Chondrocyte (in vitro differentiated cells): ENCODE results near the gene TRAPPC6A. TPM values are rescaled to one million over a fixed set of nuclear protein-coding genes. Genes with fewer than 3 reads are reported as not detected.

Experiments
- DNase-seq: peaks from one replicate; pipeline ENCODE4 v3.0.0; 2021; ENCODE audit warnings: mixed read lengths, low spot score
- H3K27ac Mint-ChIP-seq: one replicate; pipeline ENCODE4 v1.8.0; 2021; ENCODE audit warnings: mild to moderate bottlenecking, moderate library complexity, mixed read lengths; ENCODE audit not compliant: unreplicated experiment
- H3K27me3 Mint-ChIP-seq: 2 replicates; pipeline ENCODE4 v1.8.0; 2021; ENCODE audit warnings: low read depth, mixed read lengths
- H3K36me3 Mint-ChIP-seq: 2 replicates; pipeline ENCODE4 v1.8.0; 2021; ENCODE audit warnings: low read depth, mixed read lengths
- H3K4me1 Mint-ChIP-seq: 2 replicates; pipeline ENCODE4 v1.8.0; 2021; ENCODE audit warnings: low read depth, mild to moderate bottlenecking, mixed read lengths
- H3K4me3 Mint-ChIP-seq: one replicate; pipeline ENCODE4 v1.8.0; 2021; ENCODE audit warnings: mild to moderate bottlenecking, moderate library complexity, mixed read lengths; ENCODE audit not compliant: unreplicated experiment
- H3K9me3 Mint-ChIP-seq: 2 replicates; pipeline ENCODE4 v1.8.0; 2021; ENCODE audit warnings: low read depth, mixed read lengths
- CTCF ChIP-seq: fragments of 200-600 bp; sonication (generic); IDR thresholded peaks from 2 replicates; pipeline ENCODE4 v1.5.0; 2021; ENCODE audit warnings: antibody characterized with exemption, mild to moderate bottlenecking, moderate library complexity
- total RNA-seq: library from RNA; stranded (reverse); gene quantifications from 3 replicates; pipeline ENCODE4 v1.2.1, GENCODE V29; 2021

TRAPPC6A gene
- total RNA-seq, 1 donor from 2014 or later: 12.7 TPM

- Mint-ChIP-seq H3K27me3 (no peaks in the 10 kb centered on the region), H3K4me3 (no peak overlapping the region), H3K36me3 (no peaks in the 10 kb centered on the region), H3K27ac (no peak overlapping the region), H3K4me1 (peaks cover 11% of the 10 kb centered on the region), H3K9me3 (no peaks in the 10 kb centered on the region)
- TF ChIP-seq CTCF: no peak
- no peak for DNase-seq
Measured at GRCh38 chr19:45115809-45116615, 62.0 kb downstream of the TRAPPC6A start.

GRCh38 chr19:45114116-45114515 is 63.9 kb downstream of the TRAPPC6A start:
- DNase-seq: no peak
- Mint-ChIP-seq H3K4me1 (peaks cover 11% of the 10 kb centered on the region), H3K9me3 (no peaks in the 10 kb centered on the region), H3K27me3 (no peaks in the 10 kb centered on the region), H3K36me3 (no peaks in the 10 kb centered on the region), H3K27ac (no peak overlapping the region), H3K4me3 (no peak overlapping the region)
- no peak for TF ChIP-seq CTCF

- Mint-ChIP-seq H3K9me3 (no peaks in the 10 kb centered on the region), H3K27me3 (no peaks in the 10 kb centered on the region), H3K4me1 (peaks cover 8% of the 10 kb centered on the region), H3K27ac (no peak overlapping the region), H3K36me3 (no peaks in the 10 kb centered on the region), H3K4me3 (no peak overlapping the region)
- TF ChIP-seq CTCF: no peak
- DNase-seq: no peak
Measured at GRCh38 chr19:45113628-45114027, 64.4 kb downstream of the TRAPPC6A start.

Other genes with a start within 250 kb of the TRAPPC6A start
- not detected in 3 replicates for gene APOC4, start 236.0 kb downstream of the TRAPPC6A start, total RNA-seq
- not detected in 3 replicates for gene APOC2, start 232.2 kb downstream of the TRAPPC6A start, total RNA-seq
- 91.4 to 122 TPM (median 96.3 TPM) in 3 replicates for gene CLPTM1, start 222.9 kb downstream of the TRAPPC6A start, total RNA-seq
- gene RELB, start 176.8 kb downstream of the TRAPPC6A start, total RNA-seq: 7.4 to 11.0 TPM (median 9.8 TPM) in 3 replicates
- gene CLASRP, start 139.2 kb downstream of the TRAPPC6A start, total RNA-seq: 43.4 to 63.6 TPM (median 49.1 TPM) in 3 replicates
- 0.12 to 0.58 TPM (median 0.49 TPM) in 3 replicates for gene ZNF296, start 101.8 kb downstream of the TRAPPC6A start, total RNA-seq
- 14.7 to 21.7 TPM (median 17.8 TPM) in 3 replicates for gene GEMIN7, start 99.0 kb downstream of the TRAPPC6A start, total RNA-seq
- 23.9 to 30.2 TPM (median 24.0 TPM) in 3 replicates for gene PPP1R37, start 85.1 kb downstream of the TRAPPC6A start, total RNA-seq
- 0.10 to 0.13 TPM in 2 of 3 replicates, not detected in the other for gene NKPD1, start 17.3 kb downstream of the TRAPPC6A start, total RNA-seq
- gene BLOC1S3, start 547 bp upstream of the TRAPPC6A start, total RNA-seq: 15.1 to 21.0 TPM (median 17.6 TPM) in 3 replicates
- 0.37 to 1.3 TPM (median 0.51 TPM) in 3 replicates for gene EXOC3L2, start 67.2 kb upstream of the TRAPPC6A start, total RNA-seq
- gene MARK4, start 73.0 kb upstream of the TRAPPC6A start, total RNA-seq: 36.5 to 54.7 TPM (median 46.3 TPM) in 3 replicates
- gene CKM, start 144.6 kb upstream of the TRAPPC6A start, total RNA-seq: not detected in 3 replicates
- gene KLC3, start 162.5 kb upstream of the TRAPPC6A start, total RNA-seq: 0.22 TPM in 1 of 3 replicates, not detected in the others
- 29.6 to 38.0 TPM (median 32.5 TPM) in 3 replicates for gene ERCC2, start 192.3 kb upstream of the TRAPPC6A start, total RNA-seq
- gene PPP1R13L, start 226.8 kb upstream of the TRAPPC6A start, total RNA-seq: 67.2 to 111 TPM (median 110 TPM) in 3 replicates
- 7.3 to 10.4 TPM (median 9.6 TPM) in 3 replicates for gene POLR1G, start 228.4 kb upstream of the TRAPPC6A start, total RNA-seq
- gene ERCC1, start 245.7 kb upstream of the TRAPPC6A start, total RNA-seq: 72.4 to 93.1 TPM (median 77.9 TPM) in 3 replicates